Measurements from ENCODE around the gene AKAP13.

AKAP13 gene

GRCh38 chr15:85386261-85386660, 5.9 kb downstream of the AKAP13 start:
- no peak for DNase-seq (ENCODE audit: low spot score)

GRCh38 chr15:85388566-85389305, 8.3 kb downstream of the AKAP13 start:
- no peak for DNase-seq (ENCODE audit: low spot score)

- no peak for DNase-seq (ENCODE audit: low spot score)
These were observed 8.9 kb downstream of the AKAP13 start for GRCh38 chr15:85389306-85389650.

- DNase-seq (ENCODE audit: low spot score) = no peak
These were observed 9.4 kb downstream of the AKAP13 start for GRCh38 chr15:85389772-85390171.

DNA sequence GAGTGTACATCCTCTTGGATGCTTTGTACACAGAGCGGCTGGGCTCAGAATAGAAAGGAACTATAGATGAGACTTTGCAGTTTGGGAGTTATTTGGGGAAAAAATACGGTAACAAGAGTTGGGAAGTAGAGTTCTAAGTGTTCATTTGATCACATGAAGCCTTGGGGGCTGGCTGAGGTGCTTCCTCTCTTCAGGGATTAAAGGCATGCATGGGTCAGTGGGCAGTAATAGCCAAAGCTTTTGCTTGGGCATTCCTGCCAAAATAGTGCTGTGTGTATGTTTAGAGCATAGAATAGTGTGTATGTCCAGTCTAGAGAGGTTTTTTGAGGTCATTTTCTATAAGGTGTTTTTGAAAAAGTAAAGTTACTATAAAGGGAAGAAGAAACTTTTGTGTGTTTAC, 12.8 kb downstream of the AKAP13 start:
- no peak for DNase-seq (ENCODE audit: low spot score)

- no peak for DNase-seq (ENCODE audit: low spot score)
These were observed 14.3 kb downstream of the AKAP13 start for GRCh38 chr15:85394554-85395333.

DNA sequence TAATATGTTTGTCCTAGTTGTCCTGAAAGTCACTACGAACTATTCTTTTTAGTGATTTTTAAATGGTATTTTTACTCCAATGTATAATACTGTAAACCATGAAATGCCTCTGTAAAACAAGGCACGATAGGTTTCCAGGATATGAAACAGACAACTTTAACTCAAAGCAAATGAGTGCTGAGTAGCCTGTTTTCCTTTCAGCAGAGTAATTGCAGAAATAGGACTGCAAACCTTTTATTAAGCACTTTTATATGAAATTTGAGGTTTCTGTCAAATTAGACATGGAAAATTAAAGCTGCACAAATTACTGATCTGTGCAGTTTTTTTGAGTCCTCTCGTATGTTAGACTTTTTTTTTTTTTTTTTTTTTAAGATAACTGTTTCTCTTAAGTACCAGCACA, 16.2 kb downstream of the AKAP13 start:
- DNase-seq (ENCODE audit: low spot score) = no peak

DNA sequence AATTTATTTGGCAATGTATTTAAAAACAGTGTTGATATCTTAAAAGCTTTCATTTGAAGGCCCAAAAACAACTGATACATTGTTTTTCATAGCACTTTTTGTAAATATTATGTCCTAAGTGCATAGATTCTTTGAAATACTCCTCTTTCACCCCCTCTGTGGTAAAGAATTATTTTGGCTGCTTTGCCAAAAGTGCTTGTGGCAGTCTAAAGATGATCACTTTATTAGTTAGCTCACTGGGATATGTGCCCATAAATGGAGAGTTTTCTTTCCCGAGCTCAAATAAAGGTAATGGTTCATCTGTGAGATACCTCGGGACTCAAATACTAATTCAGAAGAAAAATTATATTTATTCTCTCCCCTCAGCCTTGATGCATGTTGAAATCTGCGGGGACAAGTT, 16.7 kb downstream of the AKAP13 start:
- no peak for DNase-seq (ENCODE audit: low spot score)

GRCh38 chr15:85397926-85398325, 17.5 kb downstream of the AKAP13 start:
- DNase-seq (ENCODE audit: low spot score) = no peak

DNA sequence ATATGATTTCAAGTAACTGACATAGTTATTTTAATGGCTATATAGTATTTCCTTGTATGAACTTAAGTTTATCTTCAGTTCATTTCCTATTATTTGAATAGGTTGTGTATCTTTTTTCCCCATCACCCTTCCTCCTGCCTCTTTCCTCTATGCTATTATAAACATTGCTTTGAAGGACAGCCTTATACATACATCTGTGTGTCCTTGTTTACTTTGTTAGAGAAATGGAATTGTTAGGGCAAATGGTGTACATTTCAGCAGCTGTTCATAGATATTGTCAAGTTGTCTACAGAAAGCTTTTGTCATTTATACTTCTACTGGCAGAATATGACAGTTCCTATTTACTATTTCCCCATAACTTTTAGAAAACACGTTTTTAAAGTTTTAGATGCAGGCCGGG, 18.4 kb downstream of the AKAP13 start:
- no peak for DNase-seq (ENCODE audit: low spot score)

DNA sequence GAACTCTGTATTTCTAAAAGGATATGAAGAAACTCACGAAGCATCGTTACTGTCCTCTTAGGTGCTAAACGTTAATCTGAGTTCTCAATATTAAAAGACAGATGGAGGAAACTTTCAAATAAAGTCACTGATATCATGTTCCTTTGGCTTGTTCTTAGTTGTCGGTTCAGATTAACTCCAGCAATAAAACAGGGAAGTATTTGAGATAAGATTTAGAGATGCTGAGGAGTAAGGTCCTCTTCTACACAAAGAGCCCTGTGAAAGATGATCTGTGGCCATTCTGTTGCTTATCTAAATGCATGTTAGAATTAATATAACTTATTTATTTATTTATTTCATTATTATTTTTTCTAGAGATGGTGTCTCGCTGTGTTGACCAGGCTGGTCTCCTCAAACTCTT, 19.2 kb downstream of the AKAP13 start:
- DNase-seq (ENCODE audit: low spot score) = no peak

GRCh38 chr15:85400606-85401005, 20.2 kb downstream of the AKAP13 start:
- no peak for DNase-seq (ENCODE audit: low spot score)

DNA sequence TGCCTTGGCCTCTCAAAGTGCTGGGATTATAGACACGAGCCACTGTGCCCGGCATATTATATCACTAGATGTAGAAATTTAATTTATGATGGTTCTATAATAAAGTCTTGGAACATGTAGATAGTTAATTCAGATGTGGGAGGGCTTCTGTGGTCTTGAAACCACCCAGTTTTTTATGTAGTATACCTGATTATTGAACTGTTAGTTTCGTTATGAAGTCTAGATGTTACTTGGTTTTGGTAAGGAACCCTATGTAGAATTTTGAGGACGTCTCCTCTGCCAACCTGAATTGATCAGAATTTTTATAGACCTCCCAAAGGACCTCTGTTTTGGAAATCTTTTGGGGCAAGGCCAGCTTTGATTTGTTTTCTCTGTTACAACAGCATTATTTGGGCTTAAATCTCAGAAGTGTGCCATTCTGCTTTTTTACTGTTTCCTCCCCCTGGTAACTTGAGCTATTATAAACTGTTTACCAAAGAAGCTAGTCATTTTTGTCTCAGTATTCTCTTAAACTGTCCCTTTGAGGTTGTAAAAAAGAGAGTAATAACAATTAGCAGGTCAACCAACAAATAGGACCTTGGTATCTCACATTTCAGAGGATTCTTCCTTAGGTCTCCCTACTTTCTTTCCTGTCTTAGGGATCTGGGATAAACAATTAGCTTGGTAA, 20.8 kb downstream of the AKAP13 start:
- DNase-seq (ENCODE audit: low spot score) = no peak

GRCh38 chr15:85402195-85402881, 21.9 kb downstream of the AKAP13 start:
- DNase-seq (ENCODE audit: low spot score) = no peak

GRCh38 chr15:85403745-85404144, 23.3 kb downstream of the AKAP13 start:
- no peak for DNase-seq (ENCODE audit: low spot score)

GRCh38 chr15:85404176-85404917, 23.9 kb downstream of the AKAP13 start:
- DNase-seq (ENCODE audit: low spot score) = no peak

- DNase-seq (ENCODE audit: low spot score) = no peak
These were observed 24.8 kb downstream of the AKAP13 start for GRCh38 chr15:85404918-85405866.

DNA sequence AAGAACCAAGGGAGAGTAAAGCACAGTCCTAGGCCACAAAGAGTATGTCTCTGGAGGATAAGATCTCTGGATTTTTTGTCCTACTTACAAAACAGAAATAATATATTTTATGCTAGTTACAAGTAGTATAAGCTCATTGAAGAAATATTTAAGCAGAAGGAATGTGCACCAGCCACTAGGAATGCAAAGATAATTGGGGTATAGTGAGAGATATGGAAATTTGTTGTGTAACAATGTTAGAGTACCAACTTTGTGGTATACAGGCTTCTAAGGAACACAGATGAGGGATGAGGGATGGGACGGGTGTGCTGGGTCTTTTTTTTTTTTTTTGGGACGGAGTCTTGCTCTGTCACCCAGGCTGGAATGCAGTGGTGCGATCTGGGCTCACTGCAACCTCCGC, 26.5 kb downstream of the AKAP13 start:
- no peak for DNase-seq (ENCODE audit: low spot score)

DNA sequence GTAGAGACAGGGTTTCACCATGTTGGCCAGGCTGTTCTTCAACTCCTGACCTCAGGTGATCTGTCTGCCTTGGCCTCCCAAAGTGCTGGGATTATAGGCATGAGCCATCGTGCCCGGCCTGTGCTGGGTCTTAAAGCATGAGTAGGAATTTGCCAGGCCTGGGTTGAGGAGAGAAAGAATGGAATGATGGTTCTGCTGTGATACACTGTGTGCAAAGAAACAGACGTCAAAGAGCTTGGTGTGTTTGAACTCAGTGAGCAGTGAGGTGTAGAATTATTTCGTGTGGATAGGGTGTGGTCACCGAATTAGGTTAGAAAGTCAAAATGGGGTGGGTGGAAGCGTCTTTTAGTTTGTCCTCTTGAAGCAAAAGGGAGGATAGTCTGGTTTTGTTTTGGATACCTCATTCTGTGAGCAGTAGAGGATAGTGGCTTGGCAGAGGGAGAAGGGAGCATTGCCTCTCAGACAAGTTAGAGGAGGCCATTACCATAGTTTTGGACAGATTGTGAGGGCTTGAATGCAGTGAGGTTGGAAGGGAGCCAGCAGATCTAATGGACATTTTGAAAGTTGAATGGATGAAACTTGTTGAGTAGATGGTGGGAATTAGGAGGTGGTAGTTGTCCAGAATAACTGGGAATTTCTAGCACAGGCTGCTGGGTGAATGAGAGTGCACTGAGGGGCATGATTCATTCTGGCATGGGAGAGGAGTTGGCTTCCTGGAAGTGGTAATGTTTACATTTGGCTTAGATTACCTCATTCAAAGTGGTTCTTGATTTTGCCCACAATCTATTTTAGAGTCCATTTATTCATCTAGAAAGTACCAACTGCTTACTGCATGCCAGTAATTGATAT, 27.2 kb downstream of the AKAP13 start:
- DNase-seq (ENCODE audit: low spot score) = no peak

DNA sequence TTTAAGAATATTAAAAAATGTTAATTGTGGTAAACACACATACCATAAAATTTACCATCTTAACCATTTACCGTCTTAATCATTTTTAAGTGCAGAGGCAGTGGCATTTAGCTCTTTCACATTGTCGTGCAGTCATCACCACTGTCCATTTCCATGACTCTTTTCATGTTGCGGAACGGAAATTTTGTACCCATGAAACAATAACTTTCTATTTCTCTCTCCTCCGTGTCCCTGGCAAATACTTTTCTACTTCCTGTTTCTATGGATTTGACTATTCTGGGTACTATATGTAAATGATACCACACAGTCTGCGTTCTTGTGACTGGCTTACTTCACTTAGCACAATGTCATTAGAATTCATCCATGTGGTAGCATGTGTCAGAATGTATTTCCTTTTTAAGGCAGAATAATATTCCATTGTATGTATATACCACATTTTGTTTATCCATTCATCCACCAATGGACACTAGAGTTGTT, 27.9 kb downstream of the AKAP13 start:
- DNase-seq (ENCODE audit: low spot score) = no peak

Data from putamen (tissue), 1 donor.